Adrenal gland (tissue), 5 donors: ENCODE measurements around the gene ATP5MG.

Source experiments
- CTCF ChIP-seq, 6 experiments: fragments of 450-650 bp in 4 of 6; fragments of 200-600 bp in 2 of 6; sonication (generic) in 1 of 6; IDR thresholded peaks; 1 replicate in 5 of 6; 2 replicates in 1 of 6; pipeline versions ENCODE4 v1.5.1 to v1.8.0; 2016 to 2021; ENCODE audit warnings: antibody characterized with exemption in 6 of 6, mild to moderate bottlenecking in 2 of 6, moderate library complexity in 1 of 6
- POLR2A ChIP-seq, 2 donors: fragments of 450-650 bp; IDR thresholded peaks; one replicate each; pipeline ENCODE4 v1.6.1; 2017; ENCODE audit warnings: antibody characterized with exemption in 2 of 2, mild to moderate bottlenecking in 2 of 2, moderate library complexity in 1 of 2
- donor health status: DM: no; HTN: no; CAD: no.

- TF ChIP-seq CTCF (IDR thresholded peaks at IDR 0.05) (no peak), POLR2A (IDR thresholded peaks at IDR 0.05) (no peak)
Measured at GRCh38 chr11:118427707-118428106, 26.3 kb downstream of the ATP5MG start.
